Omental fat pad (tissue), 4 donors: ENCODE measurements around the gene GRHL1. TPM values are rescaled to one million over a fixed set of nuclear protein-coding genes. Genes with fewer than 3 reads are reported as not detected.
"Not testable (repeated sequence)": the region's sequence is repeated elsewhere in the genome, so short reads cannot be mapped to it uniquely, and the experiment has no call there.

Experiments used
- ATAC-seq: fragments of 150-250 bp; one replicate; pipeline ENCODE4 v1.9.1; 2016; ENCODE audit warnings: mild to moderate bottlenecking, moderate library complexity; ENCODE audit not compliant: low FRiP score
- DNase-seq: peaks from one replicate; pipeline ENCODE4 v3.0.0-alpha.2; 2019; ENCODE audit warnings: low spot score
- total RNA-seq, 4 donors: library from RNA; depleted of rRNA; stranded (reverse); fragments of >200 nt; gene quantifications; one replicate each; pipeline ENCODE4 v1.1.0, GENCODE V29; 2016
- TF ChIP-seq, protein P1 (sequence below), 3 donors: fragments of 450-650 bp; IDR thresholded peaks; one replicate each; pipeline ENCODE4 v1.5.1; 2016 to 2017; ENCODE audit warnings: antibody characterized with exemption in 3 of 3, mild to moderate bottlenecking in 3 of 3, moderate library complexity in 2 of 3

The GRHL1 gene
- total RNA-seq, 4 donors from 2014 or later, result 0.95 to 15.1 (median 5.1) TPM

GRCh38 chr2:9912468-9912867, 39.0 kb upstream of the GRHL1 start:
- ATAC-seq (no peak), DNase-seq (no peak)
- TF ChIP-seq, protein P1, sequence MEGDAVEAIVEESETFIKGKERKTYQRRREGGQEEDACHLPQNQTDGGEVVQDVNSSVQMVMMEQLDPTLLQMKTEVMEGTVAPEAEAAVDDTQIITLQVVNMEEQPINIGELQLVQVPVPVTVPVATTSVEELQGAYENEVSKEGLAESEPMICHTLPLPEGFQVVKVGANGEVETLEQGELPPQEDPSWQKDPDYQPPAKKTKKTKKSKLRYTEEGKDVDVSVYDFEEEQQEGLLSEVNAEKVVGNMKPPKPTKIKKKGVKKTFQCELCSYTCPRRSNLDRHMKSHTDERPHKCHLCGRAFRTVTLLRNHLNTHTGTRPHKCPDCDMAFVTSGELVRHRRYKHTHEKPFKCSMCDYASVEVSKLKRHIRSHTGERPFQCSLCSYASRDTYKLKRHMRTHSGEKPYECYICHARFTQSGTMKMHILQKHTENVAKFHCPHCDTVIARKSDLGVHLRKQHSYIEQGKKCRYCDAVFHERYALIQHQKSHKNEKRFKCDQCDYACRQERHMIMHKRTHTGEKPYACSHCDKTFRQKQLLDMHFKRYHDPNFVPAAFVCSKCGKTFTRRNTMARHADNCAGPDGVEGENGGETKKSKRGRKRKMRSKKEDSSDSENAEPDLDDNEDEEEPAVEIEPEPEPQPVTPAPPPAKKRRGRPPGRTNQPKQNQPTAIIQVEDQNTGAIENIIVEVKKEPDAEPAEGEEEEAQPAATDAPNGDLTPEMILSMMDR (IDR thresholded peaks at IDR 0.05), result no peak

DNA sequence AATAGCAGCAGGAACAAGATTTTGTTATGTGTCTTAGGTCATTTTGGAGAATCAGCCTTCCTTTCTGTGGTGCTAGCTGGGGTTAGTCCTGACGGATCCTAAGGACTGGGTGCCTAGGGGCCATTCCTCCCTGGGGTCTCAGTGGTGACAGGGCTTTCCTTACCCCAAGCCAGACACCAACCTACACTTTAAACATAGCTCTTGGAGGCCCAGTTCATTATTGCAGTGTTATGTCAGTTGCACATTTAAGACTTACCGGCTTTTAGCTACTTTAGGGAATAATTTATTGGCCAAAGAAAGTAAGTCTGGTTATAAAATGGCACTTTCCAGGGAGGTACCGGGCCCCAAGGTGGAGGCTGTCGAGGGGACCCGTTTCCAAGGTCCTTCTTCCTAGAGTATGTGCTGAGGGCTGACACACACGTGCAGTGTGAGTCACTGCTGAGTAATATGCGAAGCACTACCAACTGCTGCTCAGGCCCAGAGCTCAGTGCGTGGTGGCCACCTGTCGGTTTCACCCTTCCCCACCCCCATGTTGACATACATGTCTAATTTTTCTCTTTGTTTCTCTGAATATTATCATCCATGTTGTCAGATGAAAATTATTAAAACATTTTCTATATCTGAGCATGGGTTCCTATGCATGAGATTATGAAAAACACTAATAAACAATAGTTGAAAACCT, 37.0 kb upstream of the GRHL1 start:
- no peak for DNase-seq
- TF ChIP-seq, protein P1 (IDR thresholded peaks at IDR 0.05), result no peak
- ATAC-seq, result no peak

DNA sequence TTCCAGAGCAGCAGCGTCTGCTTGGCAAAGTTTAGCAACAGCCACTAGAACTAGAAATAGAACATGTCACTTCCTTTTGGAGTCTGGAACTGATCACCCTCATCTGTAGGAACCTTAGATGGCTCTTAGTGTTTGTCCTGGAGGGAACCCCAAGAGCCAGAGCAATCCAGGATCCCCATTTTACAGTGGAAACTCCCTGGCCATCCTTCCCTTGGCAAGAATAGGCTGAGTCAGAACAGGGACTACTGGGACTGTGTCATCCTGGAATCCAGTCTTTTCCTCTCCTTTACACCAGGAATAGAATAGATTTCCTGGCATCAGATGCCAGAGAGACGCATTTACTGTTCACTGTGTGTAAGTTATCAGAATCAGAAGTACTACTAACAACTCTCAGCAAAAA, 33.2 kb upstream of the GRHL1 start:
- TF ChIP-seq, protein P1 (IDR thresholded peaks at IDR 0.05), result no peak
- ATAC-seq, result no peak
- no peak for DNase-seq

DNA sequence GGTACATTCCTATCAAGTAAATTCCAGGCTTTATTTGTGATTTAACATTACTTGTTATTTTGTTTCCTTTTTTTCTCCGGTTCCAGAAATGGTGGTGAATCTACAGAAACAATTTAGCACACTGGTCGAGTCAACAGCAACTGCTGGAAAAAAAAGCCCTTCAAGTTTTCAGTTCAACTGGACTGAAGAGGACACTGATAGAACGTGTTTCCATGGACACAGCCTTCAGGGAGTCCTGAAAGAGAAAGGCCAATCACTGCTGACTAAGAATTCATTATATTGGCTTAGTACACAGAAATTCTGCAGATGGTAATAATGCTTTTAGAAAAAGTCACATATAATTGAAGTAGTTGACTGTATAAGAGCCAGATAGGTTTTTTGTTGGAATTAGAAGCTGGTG, 32.0 kb upstream of the GRHL1 start:
- TF ChIP-seq, protein P1 (IDR thresholded peaks at IDR 0.05), result no peak
- no peak for ATAC-seq
- DNase-seq, result no peak

GRCh38 chr2:9927020-9927419, 24.5 kb upstream of the GRHL1 start:
- ATAC-seq, DNase-seq: not testable (repeated sequence)

- DNase-seq, result no peak
- ATAC-seq, result no peak
- TF ChIP-seq, protein P1 (IDR thresholded peaks at IDR 0.05), result no peak
These were observed 14.2 kb upstream of the GRHL1 start for GRCh38 chr2:9937258-9937657.

DNA sequence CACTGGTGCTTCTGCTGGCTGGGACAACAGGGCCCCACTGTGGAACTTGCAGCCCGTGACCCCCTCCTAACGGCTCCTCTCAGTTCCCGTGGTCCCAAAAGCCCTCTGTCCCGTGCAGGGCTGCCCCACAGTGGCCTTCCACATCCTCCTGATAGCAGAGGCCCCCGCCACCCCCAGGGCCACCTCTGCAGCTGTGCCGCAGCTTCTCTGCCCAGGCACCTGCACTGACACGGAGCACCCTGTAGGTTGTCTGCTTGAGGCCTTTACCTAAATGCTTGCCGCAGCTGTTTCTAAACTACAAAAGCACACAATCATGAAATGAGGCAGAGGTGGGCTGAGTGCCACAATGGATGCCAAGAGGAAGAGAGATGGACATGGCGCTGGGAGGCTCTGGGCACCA, 13.5 kb upstream of the GRHL1 start:
- TF ChIP-seq, protein P1 (IDR thresholded peaks at IDR 0.05), result no peak
- DNase-seq, result no peak
- ATAC-seq, result no peak
